Amniotic stem cell (primary cell): ENCODE data around the gene MRFAP1L1.

Experiments
- DNase-seq: peaks from one replicate; lab custom pipeline; 2025; lab: John Stamatoyannopoulos, UW

Gene MRFAP1L1

DNA sequence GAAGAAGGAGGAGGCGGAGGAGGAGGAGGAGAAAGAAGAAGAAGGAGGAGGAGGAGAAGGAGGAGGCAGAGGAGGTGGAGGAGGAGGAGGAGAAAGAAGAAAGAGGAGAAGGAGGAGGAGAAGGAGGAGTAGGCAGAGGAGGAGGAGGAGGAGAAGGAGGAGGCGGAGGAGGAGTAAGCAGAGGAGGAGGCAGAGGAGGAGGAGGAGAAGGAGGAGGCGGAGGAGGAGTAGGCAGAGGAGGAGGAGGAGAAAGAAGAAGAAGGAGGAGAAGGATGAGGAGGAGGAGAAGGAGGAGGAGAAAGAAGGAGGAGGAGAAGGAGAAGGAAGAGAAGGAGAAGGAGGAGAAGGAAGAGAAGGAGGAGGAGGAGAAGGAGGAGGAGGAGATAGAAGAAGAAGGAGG, 49.2 kb downstream of the MRFAP1L1 start:
- DNase-seq = no peak

GRCh38 chr4:6659897-6660296, 49.8 kb downstream of the MRFAP1L1 start:
- DNase-seq = no peak

GRCh38 chr4:6658597-6659075, 51.0 kb downstream of the MRFAP1L1 start:
- DNase-seq = no peak

- no peak for DNase-seq
These were observed 51.5 kb downstream of the MRFAP1L1 start for GRCh38 chr4:6658209-6658595.
